ENCODE results near the gene PTPRQ. TPM values are rescaled to one million over a fixed set of nuclear protein-coding genes. Genes with fewer than 3 reads are reported as not detected.
A peak's percentile ranks its signal among the peaks of the same experiment; 100 is the strongest.
"Not testable (repeated sequence)": the region's sequence is repeated elsewhere in the genome, so short reads cannot be mapped to it uniquely, and the experiment has no call there.

PTPRQ gene
- total RNA-seq, 1 donor from 2014 or later: not detected

- DNase-seq (ENCODE audit: low read depth in 2 of 2): no peak
Measured at GRCh38 chr12:80469681-80470080, 25.6 kb downstream of the PTPRQ start.

- no peak for DNase-seq (ENCODE audit: low read depth in 2 of 2)
Measured at GRCh38 chr12:80470403-80470802, 26.4 kb downstream of the PTPRQ start.

DNA sequence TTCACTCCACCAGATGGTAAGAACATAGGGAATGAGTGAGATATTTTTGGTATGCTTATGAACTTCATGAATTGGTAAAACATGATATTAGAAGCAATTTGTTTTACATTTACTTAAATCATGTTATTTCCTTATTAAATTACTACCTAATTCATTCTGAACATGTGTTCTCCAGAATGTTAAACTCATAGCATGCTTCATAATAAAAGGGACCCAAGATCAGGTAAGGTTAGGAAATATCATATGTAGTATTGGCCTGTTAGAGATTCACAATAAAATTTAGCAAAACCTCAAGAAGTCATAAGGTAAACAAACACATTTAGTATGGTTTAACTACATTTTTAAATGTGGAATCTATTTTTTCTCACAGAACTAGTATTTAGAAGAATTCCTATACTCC, 28.2 kb downstream of the PTPRQ start:
- DNase-seq (ENCODE audit: low read depth in 2 of 2): no peak

DNA sequence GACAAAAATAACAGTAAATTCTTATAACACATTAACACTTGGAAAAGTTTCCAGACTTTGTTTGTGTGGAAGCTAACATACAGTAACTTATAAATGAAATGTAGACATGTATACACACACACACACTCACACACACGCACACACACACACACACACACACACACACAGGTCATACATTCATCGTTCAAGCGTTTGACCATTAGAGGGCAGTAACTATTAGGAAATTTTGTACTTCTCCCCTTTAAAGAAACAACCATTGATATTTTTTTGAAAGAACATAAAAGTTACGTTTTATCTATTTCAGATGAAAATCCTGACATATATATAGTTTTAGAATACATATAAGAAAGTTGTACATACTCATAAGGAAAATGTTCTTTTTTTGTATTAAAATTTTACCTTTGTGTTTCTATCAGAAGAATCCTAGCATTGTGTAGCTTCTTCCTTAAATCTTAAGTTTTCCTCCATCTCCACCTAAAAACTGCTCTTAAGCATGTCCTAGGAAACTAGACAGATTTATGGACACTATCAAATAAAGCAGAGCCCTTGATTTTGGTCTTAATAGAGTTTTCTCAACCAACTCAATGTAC, 29.0 kb downstream of the PTPRQ start:
- peak; percentile 28 to 65 for DNase-seq (ENCODE audit: low read depth in 2 of 2)

- not testable (repeated sequence) for DNase-seq (ENCODE audit: low read depth in 2 of 2)
Measured at GRCh38 chr12:80477521-80478145, 33.6 kb downstream of the PTPRQ start.

- DNase-seq (ENCODE audit: low read depth in 2 of 2): no peak
Measured at GRCh38 chr12:80484746-80485145, 40.7 kb downstream of the PTPRQ start.

- no peak for DNase-seq (ENCODE audit: low read depth in 2 of 2)
Measured at GRCh38 chr12:80485222-80485987, 41.4 kb downstream of the PTPRQ start.

DNA sequence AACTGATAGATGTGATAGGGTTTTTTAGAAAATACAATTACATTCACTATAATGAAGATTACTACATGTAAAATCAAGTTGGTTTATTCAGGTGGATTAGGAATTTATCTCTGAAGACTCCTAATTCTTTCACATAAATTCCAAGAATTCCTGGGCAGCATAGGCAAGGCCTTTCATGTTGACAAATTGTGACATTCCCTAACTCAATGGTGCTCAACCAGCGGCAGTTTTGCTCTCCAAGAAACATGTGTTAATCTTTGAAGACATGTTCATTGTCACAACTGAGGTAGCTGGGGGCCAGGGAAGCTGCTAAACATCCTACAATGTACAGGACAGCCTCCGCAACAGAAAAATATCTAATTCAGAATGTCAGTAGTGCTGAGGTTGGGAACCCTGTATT, 46.3 kb downstream of the PTPRQ start:
- DNase-seq (ENCODE audit: low read depth in 2 of 2): no peak

- DNase-seq (ENCODE audit: low read depth in 2 of 2): no peak
Measured at GRCh38 chr12:80491166-80491565, 47.1 kb downstream of the PTPRQ start.

GRCh38 chr12:80493466-80493865, 49.4 kb downstream of the PTPRQ start:
- no peak for DNase-seq (ENCODE audit: low read depth in 2 of 2)

DNA sequence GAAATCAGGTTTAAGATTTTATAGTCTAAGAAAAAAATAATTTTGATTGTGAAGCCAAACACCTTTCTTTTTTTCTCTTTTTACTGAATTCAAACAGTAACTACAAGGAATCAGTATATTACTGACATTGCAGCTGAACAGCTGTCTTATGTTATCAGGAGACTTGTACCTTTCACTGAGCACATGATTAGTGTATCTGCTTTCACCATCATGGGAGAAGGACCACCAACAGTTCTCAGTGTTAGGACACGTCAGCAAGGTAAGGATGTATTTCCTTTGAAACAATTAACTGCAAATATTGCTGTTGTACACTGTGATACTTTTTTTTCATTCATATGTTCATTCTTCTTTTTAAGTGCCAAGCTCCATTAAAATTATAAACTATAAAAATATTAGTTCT, 50.8 kb downstream of the PTPRQ start:
- DNase-seq (ENCODE audit: low read depth in 2 of 2): no peak

- DNase-seq (ENCODE audit: low read depth in 2 of 2): no peak
Measured at GRCh38 chr12:80498059-80498728, 54.2 kb downstream of the PTPRQ start.

DNA sequence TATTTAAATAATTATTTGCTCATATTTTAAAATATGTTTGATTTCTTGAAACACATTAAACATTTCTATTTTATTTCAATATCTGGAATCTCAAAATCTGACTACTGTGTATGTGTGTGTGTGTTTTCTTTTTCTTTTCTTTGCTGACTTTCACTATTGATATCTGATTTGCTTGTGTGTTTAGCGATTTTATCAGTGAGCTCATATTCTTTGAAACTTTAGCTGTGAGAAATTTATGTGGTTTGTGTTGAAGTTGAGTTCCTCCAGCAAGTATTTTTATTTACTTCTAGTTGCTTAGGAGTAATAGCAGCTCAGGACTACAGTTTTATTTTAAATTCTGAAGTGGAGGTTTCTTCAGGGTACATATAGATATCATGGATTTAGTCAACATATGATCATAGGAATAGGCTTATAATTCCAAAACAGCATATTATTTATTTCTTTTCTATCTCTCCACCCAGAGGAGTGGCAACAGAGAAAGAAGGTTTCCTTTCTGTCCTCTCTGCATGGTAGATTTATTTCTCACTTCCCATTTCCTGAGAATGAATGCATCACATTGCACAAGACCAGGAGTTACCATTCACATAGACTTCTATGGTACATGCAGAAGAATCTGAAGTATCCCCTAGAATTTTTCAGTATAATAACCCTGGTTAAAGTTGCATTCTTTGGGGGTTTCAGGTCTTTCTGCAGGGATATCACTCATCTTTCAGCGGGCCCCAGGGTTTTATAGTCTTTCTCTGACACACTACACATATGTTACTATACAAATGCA, 60.5 kb downstream of the PTPRQ start:
- no peak for DNase-seq (ENCODE audit: low read depth in 2 of 2)

- DNase-seq (ENCODE audit: low read depth in 2 of 2): no peak
Measured at GRCh38 chr12:80509781-80510556, 65.9 kb downstream of the PTPRQ start.

- no peak for DNase-seq (ENCODE audit: low read depth in 2 of 2)
Measured at GRCh38 chr12:80512781-80513180, 68.7 kb downstream of the PTPRQ start.

- no peak for DNase-seq (ENCODE audit: low read depth in 2 of 2)
Measured at GRCh38 chr12:80513211-80513610, 69.2 kb downstream of the PTPRQ start.

DNA sequence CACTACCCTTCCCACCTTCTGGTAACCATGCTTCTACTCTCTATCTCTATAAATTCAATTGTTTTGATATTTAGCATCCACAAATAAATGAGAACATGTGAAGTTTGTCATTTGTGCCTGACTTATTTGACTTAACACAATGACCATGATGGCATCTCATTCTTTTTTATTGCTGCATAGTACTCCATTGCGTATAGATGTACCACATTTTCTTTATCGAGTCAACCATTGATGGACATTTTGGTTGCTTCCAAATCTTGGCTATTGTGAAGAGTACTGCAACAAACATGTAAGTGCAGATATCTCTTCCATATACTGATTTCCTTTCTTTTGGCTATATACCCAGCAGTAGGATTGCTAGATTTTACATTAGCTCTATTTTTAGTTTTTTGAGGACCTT, 73.6 kb downstream of the PTPRQ start:
- no peak for DNase-seq (ENCODE audit: low read depth in 2 of 2)

GRCh38 chr12:80531646-80532045, 87.6 kb downstream of the PTPRQ start:
- no peak for DNase-seq (ENCODE audit: low read depth in 2 of 2)

DNA sequence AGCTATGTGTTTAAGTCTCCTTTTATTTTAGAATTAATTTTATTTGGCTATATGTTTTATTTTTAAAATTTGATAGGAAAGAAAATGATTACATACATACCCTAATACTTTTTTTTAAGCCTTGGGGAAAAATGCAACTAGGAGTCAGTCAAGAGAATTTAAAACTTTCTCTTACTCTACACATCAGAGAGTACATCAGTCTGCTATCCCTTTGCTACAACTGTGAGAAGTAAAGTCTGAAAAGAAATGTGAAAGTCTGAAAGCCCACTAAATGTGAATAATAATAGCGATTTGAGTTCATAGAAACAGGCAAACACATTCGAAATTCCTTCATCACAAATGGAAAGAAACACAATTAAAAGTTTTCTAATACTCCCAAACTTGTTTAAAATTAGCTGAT, 95.0 kb downstream of the PTPRQ start:
- no peak for DNase-seq (ENCODE audit: low read depth in 2 of 2)

DNA sequence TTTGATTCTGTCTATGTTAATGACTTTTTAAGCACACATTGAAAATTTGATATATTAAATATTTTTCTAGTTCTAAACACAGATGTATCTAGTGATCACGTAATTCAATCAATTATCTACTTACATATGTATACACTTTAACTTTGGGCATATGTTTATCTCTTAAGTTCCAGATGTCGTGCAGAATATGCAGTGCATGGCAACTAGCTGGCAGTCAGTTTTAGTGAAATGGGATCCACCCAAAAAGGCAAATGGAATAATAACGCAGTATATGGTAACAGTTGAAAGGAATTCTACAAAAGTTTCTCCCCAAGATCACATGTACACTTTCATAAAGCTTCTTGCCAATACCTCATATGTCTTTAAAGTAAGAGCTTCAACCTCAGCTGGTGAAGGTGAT, 105.3 kb downstream of the PTPRQ start:
- DNase-seq (ENCODE audit: low read depth in 2 of 2): no peak

- peak in 1 of 2 donors; percentile 64 for DNase-seq (ENCODE audit: low read depth in 2 of 2)
Measured at GRCh38 chr12:80551897-80552296, 107.9 kb downstream of the PTPRQ start.

Measured in dermis microvascular lymphatic vessel endothelial cell (primary cell).